MM.1S (cell line): ENCODE data around the gene LRRC19.

Experiments
- CTCF ChIP-seq: fragments of 300-600 bp; sonication (generic); IDR thresholded peaks from 2 replicates; pipeline ENCODE4 v1.5.1; 2016; ENCODE audit warnings: antibody characterized with exemption, low read length, mixed read lengths
- EZH2 ChIP-seq: fragments of 300-600 bp; sonication (generic); optimal IDR thresholded peaks from 2 replicates; pipeline ENCODE3; 2017; ENCODE audit warnings: low read depth, mild to moderate bottlenecking, antibody characterized with exemption, low read length, mixed read lengths

- TF ChIP-seq CTCF (no peak), EZH2 (no peak)
Measured at GRCh38 chr9:26973989-26974388, 31.5 kb downstream of the LRRC19 start.
